Glomerular visceral epithelial cell (primary cell): ENCODE measurements around the gene CAPN14.

Experiments
- DNase-seq: peaks from one replicate; pipeline ENCODE4 v3.0.0-alpha.2; 2016; ENCODE audit errors: extremely low spot score

Gene CAPN14

GRCh38 chr2:31140151-31140550, 77.2 kb downstream of the CAPN14 start:
- DNase-seq = no peak

GRCh38 chr2:31139671-31140070, 77.6 kb downstream of the CAPN14 start:
- no peak for DNase-seq

GRCh38 chr2:31138037-31138962, 79.0 kb downstream of the CAPN14 start, which contains the start of gene GALNT14:
GALNT14 (minus strand) TSS chr2:31138440; CDS start chr2:31138086, 354 bp downstream.
- peak; percentile 78 for DNase-seq

- DNase-seq = peak; percentile 35
Measured at GRCh38 chr2:31137211-31138036, 79.9 kb downstream of the CAPN14 start.

GRCh38 chr2:31136732-31137131, 80.6 kb downstream of the CAPN14 start:
- DNase-seq = no peak

- no peak for DNase-seq
Measured at GRCh38 chr2:31136000-31136399, 81.3 kb downstream of the CAPN14 start.

GRCh38 chr2:31134480-31134879, 82.8 kb downstream of the CAPN14 start:
- no peak for DNase-seq

- DNase-seq = no peak
Measured at GRCh38 chr2:31132786-31133185, 84.5 kb downstream of the CAPN14 start.

- DNase-seq = no peak
Measured at GRCh38 chr2:31131871-31132270, 85.4 kb downstream of the CAPN14 start.

GRCh38 chr2:31129375-31130171, 87.7 kb downstream of the CAPN14 start:
- no peak for DNase-seq

- peak; percentile 58 for DNase-seq
Measured at GRCh38 chr2:31127931-31128330, 89.4 kb downstream of the CAPN14 start.

- peak; percentile 68 for DNase-seq
Measured at GRCh38 chr2:31125918-31126695, 91.2 kb downstream of the CAPN14 start.

- no peak for DNase-seq
Measured at GRCh38 chr2:31124904-31125303, 92.4 kb downstream of the CAPN14 start.
